Left renal pelvis (tissue), 4 donors: ENCODE data around the gene SPATS2L. TPM values are rescaled to one million over a fixed set of nuclear protein-coding genes. Genes with fewer than 3 reads are reported as not detected.

Experiments
- DNase-seq, 4 donors: peaks; one replicate each; pipeline ENCODE4 v3.0.0-alpha.2; 2013; ENCODE audit warnings: low read depth in 4 of 4, low spot score in 3 of 4
- polyA plus RNA-seq, 4 donors: library from polyadenylated mRNA; unstranded; fragments of 120-200 nt; gene quantifications; one replicate each; pipeline ENCODE4 v1.2.1, GENCODE V29; 2013; ENCODE audit not compliant: insufficient read length in 4 of 4

Gene SPATS2L
- polyA plus RNA-seq, 4 donors, result 126 to 187 (median 150) TPM

GRCh38 chr2:200430017-200430416, 123.5 kb downstream of the SPATS2L start:
- no peak for DNase-seq

- DNase-seq, result no peak
Measured at GRCh38 chr2:200431996-200432705, 125.7 kb downstream of the SPATS2L start.

GRCh38 chr2:200435379-200435778, 128.9 kb downstream of the SPATS2L start:
- no peak for DNase-seq

- DNase-seq, result no peak
Measured at GRCh38 chr2:200438251-200438650, 131.8 kb downstream of the SPATS2L start.

GRCh38 chr2:200438846-200439245, 132.4 kb downstream of the SPATS2L start:
- no peak for DNase-seq

- DNase-seq, result no peak
Measured at GRCh38 chr2:200439981-200440380, 133.5 kb downstream of the SPATS2L start.

- DNase-seq, result no peak
Measured at GRCh38 chr2:200442471-200442870, 136.0 kb downstream of the SPATS2L start.

GRCh38 chr2:200443376-200443775, 136.9 kb downstream of the SPATS2L start:
- DNase-seq, result no peak

GRCh38 chr2:200443916-200444315, 137.4 kb downstream of the SPATS2L start:
- DNase-seq, result no peak

GRCh38 chr2:200444530-200444929, 138.0 kb downstream of the SPATS2L start:
- no peak for DNase-seq

- DNase-seq, result no peak
Measured at GRCh38 chr2:200445284-200445683, 138.8 kb downstream of the SPATS2L start.

GRCh38 chr2:200446612-200447011, 140.1 kb downstream of the SPATS2L start:
- DNase-seq, result no peak

- no peak for DNase-seq
Measured at GRCh38 chr2:200447139-200447855, 140.8 kb downstream of the SPATS2L start.

GRCh38 chr2:200448455-200448854, 142.0 kb downstream of the SPATS2L start:
- no peak for DNase-seq

GRCh38 chr2:200449149-200449548, 142.7 kb downstream of the SPATS2L start:
- no peak for DNase-seq

GRCh38 chr2:200450288-200450687, 143.8 kb downstream of the SPATS2L start:
- no peak for DNase-seq

GRCh38 chr2:200451511-200451910, 145.0 kb downstream of the SPATS2L start:
- no peak for DNase-seq

GRCh38 chr2:200452377-200452776, 145.9 kb downstream of the SPATS2L start:
- DNase-seq, result no peak

GRCh38 chr2:200453142-200453852, 146.8 kb downstream of the SPATS2L start:
- no peak for DNase-seq

GRCh38 chr2:200453853-200454534, 147.5 kb downstream of the SPATS2L start:
- no peak for DNase-seq
